OCI-LY1 (cell line): Measurements from ENCODE around the gene SGPL1.

Source experiments
- CTCF ChIP-seq: fragments of 200-600 bp; sonication (generic), shearing (Covaris generic); IDR thresholded peaks from 2 replicates; pipeline ENCODE4 v1.5.1; 2017; ENCODE audit warnings: mild to moderate bottlenecking, antibody characterized with exemption, low read length, moderate library complexity, mixed read lengths
- EZH2 ChIP-seq: fragments of 200-600 bp; sonication (generic), shearing (Covaris generic); IDR thresholded peaks from 2 replicates; pipeline ENCODE4 v1.8.0; 2017; ENCODE audit warnings: borderline replicate concordance, mixed run types, mild to moderate bottlenecking, antibody characterized with exemption, low read length, moderate library complexity, mixed read lengths

DNA sequence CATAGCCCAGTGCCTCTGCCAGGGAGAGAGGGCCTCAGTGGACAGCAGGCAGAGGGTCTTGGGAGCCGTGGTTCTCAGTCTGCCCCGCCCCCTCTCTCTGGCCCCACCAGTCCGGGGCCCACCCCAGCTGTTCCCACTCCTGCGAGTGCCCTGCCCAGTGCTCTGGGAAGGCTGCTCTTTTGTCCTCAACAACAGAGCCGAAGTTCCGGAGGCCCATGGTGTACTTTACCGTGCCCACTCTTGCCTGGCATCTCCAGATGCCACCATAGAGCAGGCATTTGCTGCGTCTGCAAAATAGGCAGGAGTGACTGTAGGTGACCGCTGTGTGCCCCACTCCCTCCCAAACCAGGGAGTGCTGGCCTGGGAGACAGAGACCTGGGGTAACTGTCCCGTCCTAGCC is 101.9 kb downstream of the SGPL1 start:
- TF ChIP-seq CTCF (no peak), EZH2 (no peak)
